ENCODE measurements around the gene TULP3.

- TF ChIP-seq POLR2AphosphoS5 (IDR thresholded peaks at IDR 0.05; ENCODE audit: low read depth, low read length) (no peak), POLR2A (IDR thresholded peaks at IDR 0.05; ENCODE audit: control extremely low read depth in 1 of 2, low read depth in 2 of 2, low read length in 2 of 2) (no peak), PHF8 (conservative IDR thresholded peaks at IDR 0.05; ENCODE audit: low read depth, low read length) (no peak), RFX5 (IDR thresholded peaks at IDR 0.05; ENCODE audit: borderline replicate concordance, low read depth, low read length) (no peak), CTCF (IDR thresholded peaks at IDR 0.05; ENCODE audit: control extremely low read depth in 1 of 3, insufficient read depth in 1 of 3, low read depth in 1 of 3, low read length in 3 of 3) (no peak), CEBPB (IDR thresholded peaks at IDR 0.05; ENCODE audit: low read depth, low read length) (no peak), EP300 (IDR thresholded peaks at IDR 0.05; ENCODE audit: borderline replicate concordance in 1 of 2, low read depth in 2 of 2, low read length in 2 of 2) (no peak)
Observed at GRCh38 chr12:2890001-2890387, 697 bp upstream of the TULP3 start.
